ENCODE measurements around the gene PLCH1. TPM values are rescaled to one million over a fixed set of nuclear protein-coding genes. Genes with fewer than 3 reads are reported as not detected.

Gene PLCH1
- total and polyA plus RNA-seq, 9 of the 15 experiments (the other 6 are each of a cell fraction or from before 2014, with no cell fraction given) = 0.17 to 0.62 (median 0.40) TPM

- no peak for TF ChIP-seq FOSL1 (tag; conservative IDR thresholded peaks at IDR 0.05)
- no peak for TF ChIP-seq FIP1L1 (IDR thresholded peaks at IDR 0.05; ENCODE audit: low read depth, low read length, poor library complexity, severe bottlenecking)
- TF ChIP-seq MTA3 (IDR thresholded peaks at IDR 0.05; ENCODE audit: borderline replicate concordance) = no peak
- no peak for TF ChIP-seq ZNF518B (CRISPR knock-in tag; IDR thresholded peaks at IDR 0.05)
- no peak for TF ChIP-seq SIX5 (IDR thresholded peaks at IDR 0.05; ENCODE audit: borderline replicate concordance in 1 of 2, insufficient read depth in 1 of 2, low read depth in 1 of 2, low read length in 2 of 2)
These were observed 376.1 kb downstream of the PLCH1 start (continued) for GRCh38 chr3:155368786-155369185.

GRCh38 chr3:155367506-155367905 is 377.4 kb downstream of the PLCH1 start:
- Histone ChIP-seq H3K27me3 (ENCODE audit: control insufficient read depth in 2 of 2, insufficient read depth in 2 of 2, low read length in 2 of 2) (no peaks in the 10 kb centered on the region), H3K27ac (ENCODE audit: extremely low read depth, low read depth, low read length) (no peak overlapping the region), H3K4me2 (ENCODE audit: insufficient read depth, low read length) (no peak overlapping the region), H3K9me3 (replicated peaks; ENCODE audit: control insufficient read depth, insufficient read depth, low read depth, low read length) (peaks cover 4% of the 10 kb centered on the region; the same call in 1 of the 2 replicates), H4K20me1 (replicated peaks; ENCODE audit: control insufficient read depth, insufficient read depth, low read length) (no peaks in the 10 kb centered on the region), H3K4me1 (replicated peaks in 1 of 2; ENCODE audit: control insufficient read depth in 2 of 2, insufficient read depth in 2 of 2, low read length in 2 of 2) (peaks cover 0 to 16% of the 10 kb centered on the region in 2 experiments; a peak in 3 of 5 replicates), H3K9ac (ENCODE audit: insufficient read depth in 1 of 2, low read depth in 2 of 2, low read length in 2 of 2) (no peak overlapping the region), H2AFZ (ENCODE audit: low read depth, low read length) (peak overlapping the region; percentile 56), H3K4me3 (no peak overlapping the region), H3K9me1 (ENCODE audit: control insufficient read depth, insufficient read depth, low read length) (no peaks in the 10 kb centered on the region), H3K36me3 (ENCODE audit: control insufficient read depth, insufficient read depth, low read length) (no peaks in the 10 kb centered on the region), H3K79me2 (ENCODE audit: control insufficient read depth, insufficient read depth, low read length) (no peaks in the 10 kb centered on the region)
- BruUV-seq (replicated peaks) = no TSS peak
- DNase-seq (ENCODE audit: extremely low read depth in 1 of 4, low spot score in 3 of 4) = no peak
- in situ Hi-C loops (cut with MboI) (loop anchor here (25.0 kb wide), 1 partner anchor 495 kb away; the partner anchor contains the start of genes GMPS and SLC33A1), intact Hi-C loops (cut with micrococcal nuclease) (no loop called here)
- CTCF ChIA-PET (ENCODE audit: low intra/inter-chr PET ratio) = no interaction called here
- no peak for ATAC-seq
- FAIRE-seq = no peak
- POLR2A ChIA-PET = no interaction called here
- TF ChIP-seq ZNF146 (CRISPR knock-in tag; IDR thresholded peaks at IDR 0.05; ENCODE audit: unreplicated experiment) (no peak), THRB (CRISPR knock-in tag; conservative IDR thresholded peaks at IDR 0.05) (no peak), EHMT2 (IDR thresholded peaks at IDR 0.05) (no peak), ATF2 (CRISPR knock-in tag; IDR thresholded peaks at IDR 0.05) (no peak), MNT (conservative IDR thresholded peaks at IDR 0.05) (no peak), IRF9 (tag; IDR thresholded peaks at IDR 0.05) (no peak)

Data from K562 (cell line).